H9 (cell line): ENCODE data around the gene PLEKHN1. TPM values are rescaled to one million over a fixed set of nuclear protein-coding genes. Genes with fewer than 3 reads are reported as not detected.
"Not testable (repeated sequence)": the region's sequence is repeated elsewhere in the genome, so short reads cannot be mapped to it uniquely, and the experiment has no call there.

Experiments used
- DNase-seq: peaks from one replicate; pipeline ENCODE4 v3.0.0-alpha.2; 2017
- H2AFZ ChIP-seq: one replicate; pipeline ENCODE4 v1.6.1; 2013; ENCODE audit warnings: mild to moderate bottlenecking, low read length, control low read depth, moderate library complexity
- H2AK5ac ChIP-seq: 2 replicates; pipeline ENCODE4 v1.6.1; 2013; ENCODE audit warnings: low read length, control low read depth, mixed read lengths; ENCODE audit not compliant: insufficient read length
- H2BK120ac ChIP-seq: one replicate; pipeline ENCODE4 v1.6.1; 2013; ENCODE audit warnings: low read depth, mild to moderate bottlenecking, low read length, control low read depth, inconsistent platforms; ENCODE audit not compliant: poor library complexity, severe bottlenecking
- H2BK12ac ChIP-seq: 2 replicates; pipeline ENCODE4 v1.6.1; 2013; ENCODE audit warnings: low read length, control low read depth, mixed read lengths, low read depth; ENCODE audit not compliant: insufficient read length
- H2BK15ac ChIP-seq: 2 replicates; pipeline ENCODE4 v1.6.1; 2013; ENCODE audit warnings: low read depth, low read length, control low read depth
- H2BK20ac ChIP-seq: one replicate; pipeline ENCODE4 v1.6.1; 2013; ENCODE audit warnings: low read depth, mild to moderate bottlenecking, low read length, control low read depth, inconsistent platforms; ENCODE audit not compliant: poor library complexity, severe bottlenecking
- H2BK5ac ChIP-seq: 2 replicates; pipeline ENCODE4 v1.6.1; 2013; ENCODE audit warnings: low read length, control low read depth, mixed read lengths; ENCODE audit not compliant: insufficient read length
- H3K14ac ChIP-seq: 2 replicates; pipeline ENCODE4 v1.6.1; 2013; ENCODE audit warnings: low read length, control low read depth; ENCODE audit not compliant: insufficient read depth
- H3K18ac ChIP-seq: 2 replicates; pipeline ENCODE4 v1.6.1; 2013; ENCODE audit warnings: low read depth, mild to moderate bottlenecking, mixed read lengths, low read length, control low read depth; ENCODE audit not compliant: insufficient read length
- H3K23ac ChIP-seq: 2 replicates; pipeline ENCODE4 v1.6.1; 2013; ENCODE audit warnings: low read length, control low read depth, mixed read lengths, low read depth; ENCODE audit not compliant: insufficient read length
- H3K23me2 ChIP-seq: 2 replicates; pipeline ENCODE4 v1.6.1; 2013; ENCODE audit warnings: low read depth, mild to moderate bottlenecking, mixed read lengths, low read length, control low read depth; ENCODE audit not compliant: insufficient read length, poor library complexity, severe bottlenecking
- H3K27ac ChIP-seq: 2 replicates; pipeline ENCODE4 v1.5.1; 2013; ENCODE audit warnings: low read length, control low read depth, mixed read lengths, low read depth; ENCODE audit not compliant: insufficient read length
- H3K27me3 ChIP-seq: 2 replicates; pipeline ENCODE4 v1.6.1; 2013; ENCODE audit warnings: low read length, control low read depth, inconsistent platforms; ENCODE audit not compliant: insufficient read depth
- H3K4ac ChIP-seq: 2 replicates; pipeline ENCODE4 v1.6.1; 2013; ENCODE audit warnings: low read depth, mild to moderate bottlenecking, control low read depth, inconsistent platforms, low read length, moderate library complexity
- H3K4me1 ChIP-seq: 2 replicates; pipeline ENCODE4 v1.6.1; 2013; ENCODE audit warnings: low read length, control low read depth, inconsistent platforms; ENCODE audit not compliant: insufficient read depth
- H3K4me2 ChIP-seq: 2 replicates; pipeline ENCODE4 v1.6.1; 2013; ENCODE audit warnings: low read length, control low read depth, mixed read lengths; ENCODE audit not compliant: insufficient read length, insufficient read depth
- H3K56ac ChIP-seq: 2 replicates; pipeline ENCODE4 v1.6.1; 2013; ENCODE audit warnings: low read depth, mild to moderate bottlenecking, mixed read lengths, low read length, control low read depth; ENCODE audit not compliant: insufficient read length
- H3K79me1 ChIP-seq: 2 replicates; pipeline ENCODE4 v1.6.1; 2013; ENCODE audit warnings: low read depth, mild to moderate bottlenecking, moderate library complexity, low read length, control low read depth, inconsistent platforms; ENCODE audit not compliant: insufficient read depth, poor library complexity, severe bottlenecking
- H3K79me2 ChIP-seq: 2 replicates; pipeline ENCODE4 v1.6.1; 2013; ENCODE audit warnings: low read length, control low read depth, inconsistent platforms; ENCODE audit not compliant: insufficient read depth
- H3K9ac ChIP-seq: 2 replicates; pipeline ENCODE4 v1.6.1; 2013; ENCODE audit warnings: low read length, control low read depth, mixed read lengths; ENCODE audit not compliant: insufficient read length; ENCODE audit errors: extremely low read depth
- H3K9me3 ChIP-seq: one replicate; pipeline ENCODE4 v1.6.1; 2013; ENCODE audit warnings: low read depth, low read length, inconsistent platforms; ENCODE audit not compliant: control insufficient read depth
- H3T11ph ChIP-seq: one replicate; pipeline ENCODE4 v1.6.1; 2013; ENCODE audit warnings: mild to moderate bottlenecking, low read length, control low read depth, inconsistent platforms
- H4K20me1 ChIP-seq: one replicate; pipeline ENCODE4 v1.6.1; 2013; ENCODE audit not compliant: control insufficient read depth, insufficient read length, insufficient read depth
- H4K5ac ChIP-seq: 2 replicates; pipeline ENCODE4 v1.6.1; 2013; ENCODE audit warnings: low read depth, mild to moderate bottlenecking, mixed read lengths, low read length, control low read depth; ENCODE audit not compliant: insufficient read length
- H4K8ac ChIP-seq: replicated peaks from 2 replicates; pipeline ENCODE4 v1.6.1; 2013; ENCODE audit warnings: low read length, control low read depth, mixed read lengths, low read depth; ENCODE audit not compliant: insufficient read length
- H4K91ac ChIP-seq: 2 replicates; pipeline ENCODE4 v1.6.1; 2013; ENCODE audit warnings: low read depth, mild to moderate bottlenecking, moderate library complexity, mixed read lengths, low read length, control low read depth; ENCODE audit not compliant: insufficient read length
- H3K27ac Mint-ChIP-seq, 3 experiments: 2 replicates in 2 of 3; 3 replicates in 1 of 3; pipeline ENCODE4 v1.8.0; 2020 to 2021; ENCODE audit warnings: mixed read lengths in 3 of 3, mild to moderate bottlenecking in 1 of 3, moderate library complexity in 1 of 3
- H3K27me3 Mint-ChIP-seq: 2 replicates; pipeline ENCODE4 v1.8.0; 2021; ENCODE audit warnings: low read depth, mild to moderate bottlenecking, moderate library complexity, mixed read lengths
- H3K36me3 Mint-ChIP-seq, 3 experiments: 2 replicates in 2 of 3; 3 replicates in 1 of 3; pipeline ENCODE4 v1.8.0; 2020 to 2021; ENCODE audit warnings: low read depth in 3 of 3, mixed read lengths in 3 of 3; ENCODE audit not compliant: insufficient read depth in 1 of 3
- H3K4me1 Mint-ChIP-seq, 2 experiments: 2 replicates each; pipeline ENCODE4 v1.8.0; 2020; ENCODE audit warnings: mixed read lengths in 2 of 2
- H3K4me3 Mint-ChIP-seq, 2 experiments: 2 replicates in 1 of 2; 3 replicates in 1 of 2; pipeline ENCODE4 v1.8.0; 2020 to 2021; ENCODE audit warnings: mild to moderate bottlenecking in 2 of 2, mixed read lengths in 2 of 2, moderate library complexity in 1 of 2
- H3K9me3 Mint-ChIP-seq, 2 experiments: 2 replicates in 1 of 2; 3 replicates in 1 of 2; pipeline ENCODE4 v1.8.0; 2020; ENCODE audit warnings: mild to moderate bottlenecking in 2 of 2, mixed read lengths in 2 of 2, moderate library complexity in 1 of 2
- WGBS: extraction: QIAGEN DNeasy Blood & Tissue Kit; methylation state at CpG from one replicate; pipeline ENCODE4 v1.1.7; 2013; ENCODE audit warnings: missing lambda C conversion rate, low lambda C conversion rate, mixed read lengths; ENCODE audit not compliant: insufficient read length; ENCODE audit errors: extremely low coverage; 5-methylcytosine and 5-hydroxymethylcytosine counted together
- total RNA-seq: library from RNA; stranded (reverse); gene quantifications from 2 replicates; pipeline ENCODE4 v1.2.1, GENCODE V29; 2021

The PLEKHN1 gene
- total RNA-seq, 1 experiment from 2014 or later = 3.0 TPM

- H3K27ac Mint-ChIP-seq, H4K8ac ChIP-seq, H3K9me3 ChIP-seq, H3K56ac ChIP-seq, H3K14ac ChIP-seq, H3K79me1 ChIP-seq, H3K4me1 ChIP-seq, H3K18ac ChIP-seq, H3K9me3 Mint-ChIP-seq, H3K27me3 ChIP-seq, H3K4me2 ChIP-seq, H3K9ac ChIP-seq, H2BK120ac ChIP-seq, H3K27me3 Mint-ChIP-seq, H3K4me3 Mint-ChIP-seq, H3K23ac ChIP-seq, H2BK20ac ChIP-seq, H3K79me2 ChIP-seq, H4K91ac ChIP-seq, H3T11ph ChIP-seq, H2BK12ac ChIP-seq, H4K5ac ChIP-seq, H2BK5ac ChIP-seq, H4K20me1 ChIP-seq, H2BK15ac ChIP-seq, H2AK5ac ChIP-seq, H2AFZ ChIP-seq, H3K4ac ChIP-seq, H3K27ac ChIP-seq: not testable (repeated sequence)
- peaks cover 3 to 15% (median 8%) of the 10 kb centered on the region in 3 experiments for H3K36me3 Mint-ChIP-seq
- WGBS = no CpG with 5 or more reads among the region's 26 CpGs
- peaks cover 26 to 44% of the 10 kb centered on the region in 2 experiments for H3K4me1 Mint-ChIP-seq
- DNase-seq = peak; percentile 26
- H3K23me2 ChIP-seq = peaks cover 14% of the 10 kb centered on the region
These were observed 52.0 kb downstream of the PLEKHN1 start for GRCh38 chr1:1018321-1018685.
